CD4-positive, alpha-beta T cell treated with Interleukin-4 for 1 hour (primary cell): Measurements from ENCODE around the gene ADAMTS12.

Experiments
- DNase-seq, 2 donors: peaks; one replicate each; pipeline ENCODE4 v3.0.0-alpha.2; 2020 to 2022

The ADAMTS12 gene

GRCh38 chr5:33701951-33702350 is 189.8 kb downstream of the ADAMTS12 start:
- DNase-seq = no peak

- DNase-seq = no peak
Observed at GRCh38 chr5:33701251-33701650, 190.5 kb downstream of the ADAMTS12 start.

- no peak for DNase-seq
Observed at GRCh38 chr5:33696411-33696810, 195.4 kb downstream of the ADAMTS12 start.

GRCh38 chr5:33692980-33693379 is 198.8 kb downstream of the ADAMTS12 start:
- no peak for DNase-seq

- DNase-seq = no peak
Observed at GRCh38 chr5:33691856-33692255, 199.9 kb downstream of the ADAMTS12 start.

- DNase-seq = no peak
Observed at GRCh38 chr5:33690374-33691135, 201.2 kb downstream of the ADAMTS12 start.

- no peak for DNase-seq
Observed at GRCh38 chr5:33688526-33688925, 203.3 kb downstream of the ADAMTS12 start.

GRCh38 chr5:33688066-33688465 is 203.7 kb downstream of the ADAMTS12 start:
- no peak for DNase-seq

- no peak for DNase-seq
Observed at GRCh38 chr5:33685873-33686755, 205.7 kb downstream of the ADAMTS12 start.

GRCh38 chr5:33684496-33685159 is 207.2 kb downstream of the ADAMTS12 start:
- DNase-seq = no peak

GRCh38 chr5:33679791-33680190 is 212.0 kb downstream of the ADAMTS12 start:
- DNase-seq = no peak

GRCh38 chr5:33675958-33676464 is 215.8 kb downstream of the ADAMTS12 start:
- DNase-seq = no peak

- no peak for DNase-seq
Observed at GRCh38 chr5:33671700-33672291, 220.0 kb downstream of the ADAMTS12 start.

- no peak for DNase-seq
Observed at GRCh38 chr5:33662722-33663427, 228.9 kb downstream of the ADAMTS12 start.

GRCh38 chr5:33659526-33660169 is 232.1 kb downstream of the ADAMTS12 start:
- no peak for DNase-seq

- no peak for DNase-seq
Observed at GRCh38 chr5:33657804-33658440, 233.9 kb downstream of the ADAMTS12 start.

GRCh38 chr5:33657176-33657575 is 234.6 kb downstream of the ADAMTS12 start:
- no peak for DNase-seq

- no peak for DNase-seq
Observed at GRCh38 chr5:33650911-33651310, 240.9 kb downstream of the ADAMTS12 start.

- DNase-seq = no peak
Observed at GRCh38 chr5:33649549-33650482, 242.0 kb downstream of the ADAMTS12 start.
